CD4-positive, alpha-beta T cell treated with Interleukin-10 for 1 hour (primary cell): ENCODE results near the gene ARHGAP32.
"Not testable (repeated sequence)": the region's sequence is repeated elsewhere in the genome, so short reads cannot be mapped to it uniquely, and the experiment has no call there.

Source experiments
- DNase-seq: peaks from one replicate; pipeline ENCODE4 v3.0.0-alpha.2; 2020

The ARHGAP32 gene

DNA sequence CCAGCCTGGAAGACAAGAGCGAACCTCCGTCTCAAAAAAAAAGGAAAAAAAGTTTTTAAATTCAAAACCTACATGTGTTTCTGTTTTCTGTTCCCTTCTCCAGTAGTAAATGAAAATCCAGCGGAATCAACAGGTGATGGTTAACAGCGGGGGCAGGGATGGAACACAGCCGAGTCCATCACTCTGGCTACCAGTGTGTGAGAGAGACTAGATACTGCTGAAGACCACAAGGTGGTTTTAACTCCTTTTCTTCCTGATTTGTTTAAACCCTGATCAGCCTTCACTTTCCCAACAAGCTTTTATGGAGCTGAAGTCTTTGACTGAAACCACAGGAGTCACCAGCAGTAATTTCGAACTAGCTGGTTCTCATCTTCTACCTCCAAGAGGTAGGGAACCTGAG is 3.6 kb upstream of the ARHGAP32 start:
- DNase-seq = no peak

DNA sequence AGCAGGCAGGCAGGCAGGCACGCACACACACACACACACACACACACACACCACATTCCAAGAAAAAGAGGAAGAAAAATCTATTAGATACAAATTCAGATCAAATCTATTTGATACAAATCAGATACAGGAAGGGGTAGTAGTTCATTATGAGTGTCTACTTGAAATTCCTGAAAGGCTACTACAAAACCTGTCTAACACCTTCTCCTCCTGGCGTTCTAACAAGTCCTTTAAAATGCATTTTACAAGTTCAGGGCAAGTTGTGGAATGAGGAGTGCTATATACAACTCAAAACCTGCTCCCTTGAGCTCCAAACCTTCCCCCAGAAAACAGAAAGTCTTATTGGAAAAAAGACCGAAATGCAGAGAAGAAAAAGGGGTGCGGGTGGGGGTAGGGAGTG is 476 bp downstream of the ARHGAP32 start:
- DNase-seq = no peak

DNA sequence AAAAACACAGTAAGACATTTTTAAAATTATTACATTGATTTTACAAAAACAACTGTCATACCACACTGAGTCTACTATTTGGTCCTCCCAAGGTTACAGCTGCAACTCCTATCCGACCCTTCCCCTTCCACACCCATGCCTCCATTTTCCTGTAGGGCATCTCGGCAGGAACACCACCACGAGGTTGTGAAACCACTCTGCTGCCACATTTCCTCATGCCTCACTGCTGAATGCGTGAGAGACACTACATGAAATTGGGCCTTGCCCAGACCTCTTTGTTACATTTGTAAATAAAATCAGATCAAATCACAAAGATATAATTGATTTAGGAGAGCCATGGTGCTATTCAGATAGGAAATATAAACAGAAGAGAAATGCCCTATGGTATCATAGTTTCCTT is 2.0 kb downstream of the ARHGAP32 start:
- no peak for DNase-seq

DNA sequence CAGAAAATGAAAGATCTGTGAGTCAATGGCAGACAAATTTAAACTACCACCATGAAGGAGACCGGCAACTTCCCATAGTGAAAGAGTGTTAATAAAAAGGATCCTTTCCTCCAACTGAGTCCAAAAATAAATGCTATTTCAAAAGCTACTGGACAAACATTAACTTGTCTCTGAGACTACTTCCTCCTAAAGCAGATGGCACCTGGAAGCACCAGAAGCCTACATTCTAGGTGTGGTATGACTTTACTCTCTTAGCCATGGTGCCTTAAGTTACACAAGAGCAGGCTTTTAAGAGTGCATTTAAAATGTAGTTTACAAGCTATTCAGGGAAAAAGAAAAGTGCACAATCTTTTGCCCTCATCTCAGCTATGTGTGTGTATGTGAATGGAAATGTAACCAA is 2.5 kb downstream of the ARHGAP32 start:
- no peak for DNase-seq

DNA sequence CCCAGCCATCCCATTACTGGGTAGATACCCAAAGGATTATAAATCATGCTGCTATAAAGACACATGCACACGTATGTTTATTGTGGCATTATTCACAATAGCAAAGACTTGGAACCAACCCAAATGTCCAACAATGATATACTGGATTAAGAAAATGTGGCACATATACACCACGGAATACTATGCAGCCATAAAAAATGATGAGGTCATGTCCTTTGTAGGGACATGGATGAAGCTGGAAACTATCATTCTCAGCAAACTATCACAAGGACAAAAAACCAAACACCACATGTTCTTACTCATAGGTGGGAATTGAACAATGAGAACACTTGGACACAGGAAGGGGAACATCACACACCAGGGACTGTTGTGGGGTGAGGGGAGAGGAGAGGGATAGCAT is 7.0 kb downstream of the ARHGAP32 start:
- DNase-seq = not testable (repeated sequence)

DNA sequence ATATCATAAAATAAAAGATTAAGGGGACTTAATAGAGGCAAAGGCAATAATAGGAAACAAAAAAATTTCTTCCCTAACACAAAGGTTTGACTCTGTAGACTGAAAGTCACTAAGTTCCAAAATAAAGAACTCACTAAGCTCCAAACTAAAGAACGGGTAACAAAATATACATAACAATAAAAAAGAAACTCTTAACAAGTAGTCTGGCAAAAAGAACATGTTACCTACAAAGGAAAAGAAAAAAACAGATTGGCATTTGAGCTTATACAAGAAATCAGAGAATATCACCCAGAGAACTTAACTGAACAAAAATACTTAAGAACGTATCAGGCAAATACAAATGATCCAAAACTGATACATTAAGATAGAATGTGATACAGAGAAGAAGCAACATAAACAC is 7.5 kb downstream of the ARHGAP32 start:
- DNase-seq = no peak

DNA sequence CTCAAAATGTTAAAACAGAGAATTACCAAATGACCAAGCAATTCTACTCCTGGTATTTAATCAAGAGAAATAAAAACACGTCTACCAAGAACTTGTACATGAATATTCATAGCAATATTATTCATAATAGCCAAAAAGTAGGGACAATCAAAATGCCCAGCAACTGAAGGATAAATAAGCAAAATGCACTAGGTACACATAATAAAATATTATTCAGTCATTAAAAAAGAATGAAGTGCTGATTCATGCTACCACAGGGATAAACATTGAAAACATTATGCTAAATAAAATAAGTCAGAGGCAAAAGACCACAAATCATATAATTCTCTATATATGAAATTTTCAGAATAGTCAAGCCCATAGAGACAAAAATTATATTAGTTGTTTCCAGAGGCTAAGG is 24.8 kb downstream of the ARHGAP32 start:
- DNase-seq = no peak

DNA sequence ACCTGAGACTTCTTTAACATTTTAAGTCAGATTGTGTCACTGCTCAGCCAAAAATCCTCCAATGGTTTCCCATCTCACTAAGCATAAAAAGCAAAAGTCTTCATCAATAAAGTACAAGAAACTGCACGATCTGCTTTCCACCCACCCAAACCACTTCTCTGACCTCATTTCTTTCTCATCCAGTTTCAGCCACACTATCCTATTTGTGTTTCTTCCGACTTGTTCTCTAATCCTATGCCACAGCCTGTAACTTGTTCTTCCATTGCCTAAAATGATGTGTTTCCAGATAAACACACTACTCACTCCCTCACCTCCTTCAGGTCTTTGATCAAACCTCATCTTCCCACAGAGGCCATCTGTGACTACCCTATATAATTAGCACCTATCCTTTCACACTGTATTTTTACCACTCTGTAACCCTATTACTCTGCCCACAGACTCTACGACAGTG is 28.4 kb downstream of the ARHGAP32 start:
- no peak for DNase-seq

DNA sequence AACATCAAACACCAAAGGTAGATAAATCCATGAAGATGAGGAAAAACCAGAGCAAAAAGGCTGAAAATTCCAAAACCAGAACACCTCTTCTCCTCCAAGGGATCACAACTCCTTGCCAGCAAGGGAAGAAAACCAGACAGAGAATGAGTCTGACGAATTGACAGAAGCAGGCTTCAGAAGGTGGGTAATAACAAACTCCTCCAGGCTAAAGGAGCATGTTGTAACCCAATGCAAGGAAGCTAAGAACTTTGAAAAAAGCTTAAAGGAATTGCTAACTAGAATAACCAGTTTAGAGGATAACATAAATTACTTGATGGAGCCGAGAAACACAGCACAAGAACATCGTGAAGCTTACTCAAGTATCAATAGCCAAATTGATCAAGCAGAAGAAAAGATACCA is 35.0 kb downstream of the ARHGAP32 start:
- not testable (repeated sequence) for DNase-seq

DNA sequence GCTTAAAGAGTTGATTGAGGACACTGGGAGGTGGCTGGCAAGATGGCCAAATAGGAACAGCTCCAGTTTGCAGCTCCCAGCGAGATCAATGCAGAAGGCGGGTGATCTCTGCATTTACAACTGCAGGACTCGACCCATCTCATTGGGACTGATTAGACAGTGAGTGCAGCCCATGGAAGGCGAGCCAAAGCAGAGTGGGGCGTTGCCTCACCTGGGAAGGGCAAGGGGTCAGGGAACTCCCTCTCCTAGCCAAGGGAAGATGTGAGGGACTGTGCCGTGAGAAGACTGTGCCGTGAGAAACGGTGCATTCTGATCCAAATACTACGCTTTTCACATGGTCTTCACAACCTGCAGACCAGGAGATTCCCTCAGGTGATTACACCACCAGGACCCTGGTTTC is 36.4 kb downstream of the ARHGAP32 start:
- no peak for DNase-seq

DNA sequence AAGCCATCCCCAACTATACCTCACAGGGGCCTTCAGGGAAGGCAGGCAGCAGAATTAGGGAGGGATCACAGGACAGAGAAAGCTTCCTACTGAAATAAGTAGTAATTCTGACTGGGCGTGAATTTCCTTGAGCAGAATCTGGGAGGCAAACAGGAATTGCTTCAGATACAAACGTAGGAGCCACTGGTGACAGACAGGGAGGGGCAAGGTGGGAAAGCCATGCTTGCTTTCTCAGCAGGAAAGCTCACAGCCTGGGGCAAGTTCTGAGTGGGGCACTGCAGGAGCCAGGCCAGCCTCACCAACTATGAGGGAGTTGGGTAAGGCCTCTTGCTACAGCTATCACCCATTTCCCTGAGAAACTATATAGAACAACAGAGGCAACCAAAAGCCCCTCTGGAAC is 43.6 kb downstream of the ARHGAP32 start:
- no peak for DNase-seq

DNA sequence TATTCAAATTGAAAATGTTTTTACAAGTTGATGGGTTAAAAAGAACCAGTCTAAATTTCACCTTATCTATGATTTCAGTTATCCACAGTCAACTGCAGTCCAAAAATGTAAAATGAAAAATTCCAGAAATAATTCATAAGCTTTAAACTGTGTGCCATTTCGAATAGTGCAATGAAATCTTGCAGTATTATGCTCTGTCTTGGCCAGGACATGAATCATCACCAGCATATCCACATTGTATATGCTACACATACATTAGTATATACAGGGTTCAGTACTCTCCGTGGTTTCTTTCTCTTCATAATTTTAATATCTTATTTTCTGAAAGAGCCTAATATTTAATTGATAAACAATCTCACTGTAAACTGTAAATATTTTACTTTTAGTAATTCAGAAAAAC is 45.9 kb downstream of the ARHGAP32 start:
- no peak for DNase-seq

DNA sequence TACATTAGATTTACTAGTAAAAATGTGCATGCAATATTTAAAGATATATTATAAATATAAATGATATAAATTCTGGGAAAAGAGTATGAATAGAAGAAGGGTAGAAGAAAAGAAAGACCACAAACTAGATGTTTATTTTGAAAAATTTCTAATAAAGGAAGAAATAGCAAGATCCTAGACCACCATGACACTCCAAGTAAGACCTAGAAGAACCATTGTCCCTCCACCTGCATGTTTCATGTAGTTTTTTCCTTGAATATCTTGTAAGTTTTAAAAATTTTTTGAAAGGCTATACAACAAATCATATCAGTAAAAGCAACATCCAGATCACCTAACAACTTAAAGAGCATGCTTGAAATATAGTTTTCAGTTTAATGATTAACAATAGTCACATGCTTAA is 46.8 kb downstream of the ARHGAP32 start:
- no peak for DNase-seq

DNA sequence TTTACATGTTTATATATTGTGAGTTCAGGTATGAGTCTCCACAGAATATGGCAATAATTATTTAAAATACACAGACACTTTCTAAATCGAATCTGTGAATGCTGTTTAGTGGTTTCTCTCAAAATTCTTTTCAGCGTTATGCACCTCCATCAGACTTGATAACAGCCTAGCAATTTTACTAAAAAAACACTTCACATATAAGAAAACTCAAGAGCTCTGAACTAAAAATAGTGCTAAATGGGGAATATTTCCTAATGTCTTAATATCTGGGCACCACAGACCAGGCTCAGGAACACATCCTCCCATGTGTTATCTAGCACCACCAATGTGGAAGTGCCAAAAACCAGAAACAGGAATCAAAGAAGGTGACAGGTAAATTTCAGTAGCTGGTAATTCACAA is 47.9 kb downstream of the ARHGAP32 start:
- no peak for DNase-seq

DNA sequence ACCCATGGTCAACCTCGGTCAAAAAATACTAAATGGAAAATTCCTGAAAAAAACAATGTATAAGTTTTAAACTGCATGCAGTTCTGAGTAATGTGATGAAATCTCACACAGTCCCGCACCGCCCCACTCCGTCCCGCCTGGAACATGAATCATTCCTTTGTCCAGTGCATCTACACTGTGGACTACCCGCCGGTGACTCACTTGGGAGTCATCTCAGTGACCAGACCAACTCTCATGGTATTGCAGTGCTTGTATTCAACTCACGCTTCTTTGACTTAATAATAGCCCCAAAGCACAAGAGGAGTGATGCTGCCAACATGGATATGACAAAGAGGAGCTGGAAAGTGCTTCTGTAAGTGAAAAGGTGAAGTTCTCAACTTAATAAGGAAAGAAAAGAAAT is 48.8 kb downstream of the ARHGAP32 start:
- no peak for DNase-seq

DNA sequence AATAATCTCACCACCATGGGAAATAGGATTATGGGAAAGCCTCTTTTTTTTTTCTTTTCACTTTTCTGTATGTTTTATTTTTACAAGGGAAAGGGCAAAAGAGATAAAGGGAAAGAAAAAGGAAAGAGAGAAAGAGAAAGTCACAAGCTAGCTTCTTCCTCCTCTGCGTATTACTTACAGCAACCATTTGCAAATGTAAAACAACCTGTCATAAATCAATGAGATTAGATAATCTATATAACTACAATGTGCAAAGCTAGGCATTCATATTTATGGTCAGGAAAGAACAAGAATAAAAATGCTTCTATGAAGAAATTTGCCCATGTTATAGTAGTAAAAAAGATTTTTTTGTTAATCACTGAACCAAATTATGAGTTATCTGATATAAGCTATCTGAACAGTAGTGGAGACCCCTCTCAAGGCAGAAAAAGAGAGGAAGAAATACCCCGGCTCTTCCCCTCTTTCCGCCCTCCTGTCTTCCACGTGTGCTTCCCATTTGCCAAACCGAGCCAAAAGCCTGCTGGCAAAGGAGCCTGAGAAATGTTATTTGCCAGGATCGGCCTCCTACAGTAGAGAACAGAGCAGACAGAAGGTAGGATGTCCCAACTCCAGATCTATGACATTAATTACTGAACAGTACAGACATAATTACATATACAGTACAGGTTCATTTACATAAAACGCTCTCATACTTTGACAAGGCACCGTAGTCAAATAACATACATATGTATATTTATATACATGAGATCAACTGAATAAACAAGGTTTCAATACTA is 50.2 kb downstream of the ARHGAP32 start:
- DNase-seq = no peak

DNA sequence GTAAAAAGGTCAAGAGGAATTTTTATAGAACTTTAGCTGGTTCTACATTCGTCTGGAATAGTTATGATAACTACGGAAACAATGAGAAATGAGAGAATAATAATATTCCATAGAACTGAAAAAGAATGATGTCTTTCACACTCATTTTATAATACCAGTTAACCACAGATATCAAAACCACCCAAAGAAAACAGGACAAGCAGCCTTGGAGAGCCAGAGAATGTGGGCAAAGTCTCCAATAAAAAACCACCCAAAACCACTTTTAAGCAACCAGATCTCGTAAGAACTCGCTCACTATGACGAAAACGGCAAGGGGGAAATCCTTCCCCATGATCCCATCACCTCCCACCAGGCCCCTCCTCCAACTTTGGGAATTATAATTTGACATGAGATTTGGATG is 60.8 kb downstream of the ARHGAP32 start:
- no peak for DNase-seq

DNA sequence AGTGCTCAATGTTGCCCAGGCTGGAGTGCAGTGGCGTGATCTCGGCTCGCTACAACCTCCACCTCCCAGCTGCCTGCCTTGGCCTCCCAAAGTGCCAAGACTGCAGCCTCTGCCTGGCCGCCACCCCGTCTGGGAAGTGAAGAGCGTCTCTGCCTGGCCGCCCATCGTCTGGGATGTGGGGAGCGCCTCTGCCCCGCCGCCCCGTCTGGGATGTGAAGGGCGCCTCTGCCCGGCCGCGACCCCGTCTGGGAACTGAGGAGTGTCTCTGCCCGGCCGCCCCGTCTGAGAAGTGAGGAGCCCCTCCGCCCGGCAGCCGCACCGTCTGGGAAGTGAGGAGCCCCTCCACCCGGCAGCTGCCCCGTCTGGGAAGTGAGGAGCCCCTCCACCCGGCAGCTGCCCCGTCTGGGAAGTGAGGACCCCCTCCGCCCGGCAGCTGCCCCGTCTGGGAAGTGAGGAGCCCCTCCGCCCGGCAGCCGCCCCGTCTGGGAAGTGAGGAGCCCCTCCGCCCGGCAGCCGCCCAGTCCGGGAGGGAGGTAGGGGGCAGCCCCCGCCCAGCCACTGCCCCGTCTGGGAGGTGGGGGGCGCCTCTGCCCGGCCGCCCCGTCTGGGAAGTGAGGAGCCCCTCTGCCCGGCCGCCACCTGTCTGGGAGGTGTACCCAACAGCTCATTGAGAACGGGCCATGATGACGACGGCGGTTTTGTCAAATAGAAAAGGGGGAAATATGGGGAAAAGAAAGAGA is 63.1 kb downstream of the ARHGAP32 start:
- not testable (repeated sequence) for DNase-seq

DNA sequence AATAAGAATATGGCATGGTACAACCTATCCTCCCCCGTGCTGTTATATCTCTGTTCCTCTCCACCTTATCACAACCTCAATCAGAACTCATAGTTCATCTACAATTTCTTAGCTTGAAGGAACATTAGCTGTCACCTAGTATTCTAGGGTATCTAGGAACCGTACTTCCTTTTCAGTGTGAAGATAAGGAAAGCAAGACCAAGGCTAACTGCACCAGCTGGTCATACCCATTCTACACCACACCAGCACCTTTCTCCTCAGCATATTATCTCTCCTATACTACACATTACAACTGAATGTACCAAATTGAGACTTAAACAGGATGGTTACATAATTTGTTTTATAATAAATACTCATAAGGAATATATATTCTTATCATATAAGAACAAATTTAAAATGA is 73.1 kb downstream of the ARHGAP32 start:
- no peak for DNase-seq

DNA sequence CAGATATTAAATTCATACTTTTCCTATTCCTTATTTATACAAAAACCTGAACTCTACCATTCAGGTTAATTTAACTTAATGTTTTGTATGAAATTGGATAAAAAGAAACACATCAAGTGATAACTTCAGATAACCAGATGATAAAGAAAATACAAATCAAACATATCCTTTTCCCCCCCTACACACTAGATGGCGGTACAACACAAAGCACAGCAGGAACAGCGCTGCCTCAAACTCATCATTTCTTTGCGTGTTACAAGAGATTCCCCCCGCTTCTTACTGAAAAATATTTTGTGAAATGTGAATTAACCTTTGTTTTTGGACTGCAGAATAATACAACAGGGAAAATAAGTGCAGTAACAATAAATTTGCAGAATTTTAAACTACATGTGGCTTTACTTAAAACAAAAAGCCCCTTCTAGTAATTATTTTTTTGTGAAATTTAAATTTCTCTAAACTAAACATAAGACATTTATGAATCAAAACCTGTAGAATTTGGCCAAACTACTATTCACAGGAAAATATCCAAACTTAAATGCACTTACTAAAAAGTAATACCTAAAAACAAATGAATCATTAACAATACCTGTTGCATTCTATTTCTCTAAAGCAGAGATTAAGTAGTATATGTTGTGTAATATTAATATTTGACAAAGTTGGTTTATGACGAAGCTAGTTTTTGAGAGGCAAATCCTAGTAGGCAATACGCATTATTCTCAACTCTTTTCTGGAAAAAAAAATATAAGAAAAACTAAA is 74.4 kb downstream of the ARHGAP32 start:
- peak; percentile 66 for DNase-seq

DNA sequence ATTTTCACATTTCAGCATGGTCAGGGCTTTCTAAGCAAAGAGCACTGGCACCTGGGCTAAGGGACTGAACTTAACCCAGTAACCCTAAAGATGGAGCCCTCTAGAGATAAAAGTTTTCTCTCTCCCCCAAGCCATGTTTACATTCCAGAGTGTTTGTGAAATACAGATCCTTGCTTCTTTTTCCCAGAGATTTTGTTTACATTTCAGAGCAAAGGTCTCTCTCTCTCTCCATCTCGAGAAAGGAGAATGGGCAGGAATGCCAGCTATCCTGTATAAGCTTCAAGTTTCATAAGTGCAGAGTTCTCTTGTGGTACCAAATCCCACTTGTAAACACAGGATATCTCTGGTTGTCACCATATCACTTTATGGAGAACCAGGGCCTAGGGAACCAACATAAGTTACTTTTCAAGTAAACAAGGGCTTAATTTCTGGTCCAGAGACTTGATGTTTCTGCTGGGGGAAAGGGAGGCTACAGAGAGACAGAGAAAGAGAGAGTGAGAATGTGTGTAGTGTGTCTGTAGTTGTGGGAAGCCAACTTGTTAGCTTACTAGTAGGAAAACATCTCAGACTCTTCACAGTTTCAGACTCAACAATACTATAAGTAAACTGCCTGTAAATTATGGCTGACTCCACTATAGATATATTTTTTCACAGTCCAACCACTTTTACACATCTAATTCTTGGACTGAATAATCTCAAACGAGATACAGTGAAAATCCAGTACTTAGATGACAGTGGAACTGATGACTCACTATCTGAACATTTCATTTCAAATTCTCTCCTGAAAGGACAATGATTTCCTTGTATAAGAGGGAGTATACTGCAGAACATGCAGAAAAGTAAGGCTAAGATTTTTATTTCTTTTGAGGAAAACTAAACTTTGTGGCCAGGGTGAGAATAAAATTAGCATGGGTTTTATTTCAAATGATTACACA is 76.2 kb downstream of the ARHGAP32 start:
- DNase-seq = no peak

DNA sequence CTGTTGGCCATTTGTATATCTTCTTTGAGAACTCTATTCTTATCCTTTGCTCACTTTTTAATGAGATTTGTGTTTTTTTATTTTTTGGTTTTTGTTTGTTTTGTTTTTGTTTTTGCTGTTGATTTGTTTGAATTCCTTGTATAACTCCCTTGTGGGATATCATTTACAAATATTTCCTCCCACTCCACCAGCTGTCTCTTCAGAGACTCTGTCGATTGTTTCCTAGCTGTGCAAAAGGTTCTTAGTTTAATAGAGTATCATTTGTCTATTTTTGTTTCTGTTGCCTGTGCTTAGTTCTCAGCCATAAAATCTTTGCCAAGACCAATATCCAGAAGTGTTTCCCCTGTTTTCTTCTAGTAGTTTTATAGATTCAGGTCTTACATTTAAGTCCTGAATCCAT is 82.4 kb downstream of the ARHGAP32 start:
- no peak for DNase-seq

DNA sequence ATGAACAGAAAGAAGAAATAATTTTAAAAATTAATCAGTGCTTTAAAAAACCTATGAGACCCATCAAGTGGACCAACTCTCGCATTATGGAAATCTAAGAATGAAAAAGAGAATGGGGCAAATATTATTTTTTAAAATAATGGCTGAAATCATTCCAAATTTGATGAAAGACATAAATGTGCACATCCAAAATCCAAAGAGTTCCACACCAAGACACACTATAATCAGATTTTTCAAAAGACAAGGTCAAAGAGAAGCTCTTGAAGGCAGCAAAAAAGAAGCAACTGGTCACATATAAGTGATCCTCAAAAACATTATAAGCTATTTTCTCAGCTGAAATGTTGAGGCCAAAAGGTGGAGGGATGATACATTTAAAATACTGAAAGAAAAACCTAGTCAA is 85.3 kb downstream of the ARHGAP32 start:
- DNase-seq = no peak
